ENCODE data around the gene CIB1. TPM values are rescaled to one million over a fixed set of nuclear protein-coding genes. Genes with fewer than 3 reads are reported as not detected.

Gene CIB1
- total RNA-seq, 4 donors from 2014 or later = 44.2 to 58.9 (median 45.9) TPM

DNA sequence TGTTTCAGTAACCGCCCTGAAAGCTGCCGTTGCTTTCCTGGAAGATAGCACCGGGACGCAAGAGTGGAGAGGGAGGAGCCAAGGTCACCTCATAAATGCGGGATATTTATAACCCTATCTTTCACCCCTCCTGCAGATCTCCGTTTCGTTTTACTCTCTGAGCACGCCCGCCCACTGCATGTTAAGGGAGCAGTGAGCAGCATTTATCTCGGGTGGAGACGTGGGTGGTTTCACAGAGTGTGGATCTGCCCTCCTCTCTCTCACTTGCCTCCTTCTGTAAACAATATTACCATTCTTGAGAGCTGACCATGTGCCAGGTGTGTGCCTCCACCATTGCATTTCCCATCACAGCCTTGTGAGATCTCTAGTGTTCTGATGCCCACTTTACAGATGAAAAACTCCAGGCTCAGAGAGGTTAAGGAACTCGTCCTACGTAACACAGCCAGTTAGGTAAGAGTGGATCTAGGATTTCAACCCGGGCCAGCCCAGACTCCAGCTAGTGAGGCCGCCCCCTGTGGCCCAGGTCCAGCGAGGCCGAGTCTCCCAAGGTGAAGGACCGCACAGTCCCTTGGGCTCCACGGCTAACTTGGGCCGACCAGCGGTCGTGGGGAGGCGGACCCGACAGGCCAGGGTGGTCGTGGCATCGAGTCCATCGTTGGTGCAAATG, 49.5 kb downstream of the CIB1 start:
- WGBS, 2 donors = 10 to 19% methylated on average over 11 of the region's 27 CpGs
- DNase-seq = peak; percentile 22

GRCh38 chr15:90181776-90182175, 52.0 kb downstream of the CIB1 start:
- intact Hi-C loops (cut with DNase I) = no loop called here
- peak overlapping the region in 2 of 4 donors; percentile 23 to 96 for H3K27ac ChIP-seq

More for the DNA sequence above, 49.5 kb downstream of the CIB1 start:
- intact Hi-C loops (cut with DNase I) = no loop called here
- Histone ChIP-seq H3K4me3 (peak overlapping the region; percentile 66 to 96 (median 78)), H3K4me1 (peaks cover 12 to 74% (median 43%) of the 10 kb centered on the region in 3 donors), H3K27ac (peak overlapping the region; percentile 96 to 99 (median 98)), H3K27me3 (peaks cover 0 to 6% (median 0%) of the 10 kb centered on the region in 4 donors), H3K9me3 (no peaks in the 10 kb centered on the region), H3K36me3 (no peaks in the 10 kb centered on the region)
- TF ChIP-seq, protein P1, sequence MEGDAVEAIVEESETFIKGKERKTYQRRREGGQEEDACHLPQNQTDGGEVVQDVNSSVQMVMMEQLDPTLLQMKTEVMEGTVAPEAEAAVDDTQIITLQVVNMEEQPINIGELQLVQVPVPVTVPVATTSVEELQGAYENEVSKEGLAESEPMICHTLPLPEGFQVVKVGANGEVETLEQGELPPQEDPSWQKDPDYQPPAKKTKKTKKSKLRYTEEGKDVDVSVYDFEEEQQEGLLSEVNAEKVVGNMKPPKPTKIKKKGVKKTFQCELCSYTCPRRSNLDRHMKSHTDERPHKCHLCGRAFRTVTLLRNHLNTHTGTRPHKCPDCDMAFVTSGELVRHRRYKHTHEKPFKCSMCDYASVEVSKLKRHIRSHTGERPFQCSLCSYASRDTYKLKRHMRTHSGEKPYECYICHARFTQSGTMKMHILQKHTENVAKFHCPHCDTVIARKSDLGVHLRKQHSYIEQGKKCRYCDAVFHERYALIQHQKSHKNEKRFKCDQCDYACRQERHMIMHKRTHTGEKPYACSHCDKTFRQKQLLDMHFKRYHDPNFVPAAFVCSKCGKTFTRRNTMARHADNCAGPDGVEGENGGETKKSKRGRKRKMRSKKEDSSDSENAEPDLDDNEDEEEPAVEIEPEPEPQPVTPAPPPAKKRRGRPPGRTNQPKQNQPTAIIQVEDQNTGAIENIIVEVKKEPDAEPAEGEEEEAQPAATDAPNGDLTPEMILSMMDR (IDR thresholded peaks at IDR 0.05) = no peak
- TF ChIP-seq POLR2A (IDR thresholded peaks at IDR 0.05) = peak in 1 of 4 donors; percentile 27

More at GRCh38 chr15:90181776-90182175, 52.0 kb downstream of the CIB1 start:
- Histone ChIP-seq H3K4me1 (peaks cover 4 to 50% (median 23%) of the 10 kb centered on the region in 3 donors), H3K36me3 (no peaks in the 10 kb centered on the region), H3K9me3 (no peaks in the 10 kb centered on the region), H3K4me3 (no peak overlapping the region), H3K27me3 (peaks cover 0 to 6% (median 0%) of the 10 kb centered on the region in 4 donors)
- TF ChIP-seq, protein P1 (IDR thresholded peaks at IDR 0.05) = no peak
- TF ChIP-seq POLR2A (IDR thresholded peaks at IDR 0.05) = no peak
- WGBS, 2 donors = 49 to 63% methylated on average over 2 of the region's 2 CpGs
- DNase-seq = no peak

Small RNA genes within 50 kb of the gene (small RNA-seq; reads per million reads assigned to genes)
- gene AC091167.3 = 0 reads per million in 4 donors

Other genes with a start within 250 kb of the CIB1 start
- gene ZNF710, start 232.6 kb downstream of the CIB1 start, total RNA-seq = 10 to 100 TPM; 15.1 to 27.4 (median 21.4) TPM
- 100 to 1,000 TPM in 2 of 4 donors, 10 to 100 TPM in 2; 60.7 to 155 (median 103) TPM for gene IDH2, start 131.5 kb downstream of the CIB1 start, total RNA-seq
- 100 to 1,000 TPM in 3 of 4 donors, 10 to 100 TPM in 1; 87.9 to 209 (median 136) TPM for gene SEMA4B, start 32.6 kb downstream of the CIB1 start, total RNA-seq
- gene GDPGP1, start 268 bp upstream of the CIB1 start, total RNA-seq = 1 to 10 TPM; 4.7 to 8.4 (median 5.5) TPM
- not detected for gene TTLL13, start 15.6 kb upstream of the CIB1 start, total RNA-seq
- 10 to 100 TPM; 35.4 to 59.5 (median 43.3) TPM for gene NGRN, start 31.7 kb upstream of the CIB1 start, total RNA-seq
- gene ZNF774, start 118.3 kb upstream of the CIB1 start, total RNA-seq = 1 to 10 TPM in 3 of 4 donors, under 1 TPM in 1; 0.79 to 9.3 (median 1.8) TPM
- gene IQGAP1, start 154.3 kb upstream of the CIB1 start, total RNA-seq = 100 to 1,000 TPM; 181 to 285 (median 193) TPM